Tibial nerve (tissue), 4 donors: ENCODE results near the gene TMEM255B. TPM values are rescaled to one million over a fixed set of nuclear protein-coding genes. Genes with fewer than 3 reads are reported as not detected.

ENCODE experiments used
- DNase-seq, 2 donors: peaks; one replicate each; pipeline ENCODE4 v3.0.0-alpha.2; 2019; ENCODE audit warnings: low spot score in 2 of 2
- H3K27ac ChIP-seq, 4 donors: fragments of 200-600 bp; sonication (generic) in 3 of 4; one replicate each; pipeline ENCODE4 v1.5.1; 2017 to 2019; ENCODE audit warnings: mild to moderate bottlenecking in 1 of 4
- H3K27me3 ChIP-seq, 2 donors: fragments of 200-600 bp; sonication (generic) in 1 of 2; one replicate each; pipeline versions ENCODE4 v1.5.1 to v1.6.0; 2017 to 2019
- H3K36me3 ChIP-seq, 3 donors: fragments of 200-600 bp; sonication (generic); one replicate each; pipeline ENCODE4 v1.5.1; 2018 to 2019
- H3K4me1 ChIP-seq, 4 donors: fragments of 200-600 bp; sonication (generic) in 3 of 4; one replicate each; pipeline ENCODE4 v1.5.1; 2017 to 2019
- H3K4me3 ChIP-seq, 4 donors: fragments of 200-600 bp; sonication (generic) in 3 of 4; one replicate each; pipeline ENCODE4 v1.5.1; 2017 to 2019; ENCODE audit warnings: mild to moderate bottlenecking in 1 of 4, moderate library complexity in 1 of 4
- H3K9me3 ChIP-seq, 4 donors: fragments of 200-600 bp; sonication (generic) in 3 of 4; one replicate each; pipeline ENCODE4 v1.5.1; 2017 to 2019
- EP300 ChIP-seq, 2 donors: sonication (generic); formaldehyde crosslinking; IDR thresholded peaks; one replicate each; pipeline ENCODE4 v1.6.1; 2017; ENCODE audit warnings: antibody characterized with exemption in 2 of 2, mild to moderate bottlenecking in 1 of 2
- POLR2A ChIP-seq, 2 donors: fragments of 450-650 bp; IDR thresholded peaks; one replicate each; pipeline ENCODE4 v1.6.1; 2017; ENCODE audit warnings: antibody characterized with exemption in 2 of 2, mild to moderate bottlenecking in 2 of 2, moderate library complexity in 2 of 2
- WGBS, 2 donors: methylation state at CpG; one replicate each; pipeline ENCODE4 v1.1.5; 2018; 5-methylcytosine and 5-hydroxymethylcytosine counted together
- total RNA-seq, 4 donors: library from RNA; depleted of rRNA; stranded (reverse); fragments of >200 nt; gene quantifications; one replicate each; pipeline ENCODE4 v1.1.0, GENCODE V29; 2016
- TF ChIP-seq, protein P1 (sequence below), 5 experiments: fragments of 200-600 bp in 3 of 5; fragments of 450-650 bp in 2 of 5; sonication (generic) in 3 of 5; IDR thresholded peaks; one replicate each; pipeline ENCODE4 v1.5.1; 2016 to 2019; ENCODE audit warnings: antibody characterized with exemption in 5 of 5, mild to moderate bottlenecking in 3 of 5, moderate library complexity in 2 of 5

TMEM255B gene
- total RNA-seq, 4 donors from 2014 or later: 3.3 to 21.6 (median 10.9) TPM

DNA sequence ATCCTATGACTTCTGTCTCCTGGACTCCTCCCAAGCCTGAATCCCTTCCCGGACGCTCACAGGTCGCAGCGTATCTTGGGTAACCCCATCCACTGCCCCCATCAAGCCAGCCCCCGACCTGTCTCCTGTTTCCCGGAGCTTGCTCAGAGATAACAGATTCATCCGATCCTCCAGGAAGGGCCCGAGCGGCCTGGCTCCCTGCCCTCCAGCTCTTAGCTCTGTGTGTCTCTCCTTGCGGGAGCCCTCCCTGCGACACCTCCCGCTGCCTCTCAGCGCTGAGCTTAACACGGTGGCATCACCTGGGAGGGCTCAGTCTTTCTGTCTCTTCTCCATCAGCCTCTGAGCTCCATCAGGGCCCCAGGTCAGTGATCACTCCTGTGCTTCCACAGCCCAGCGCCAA is 4.3 kb upstream of the TMEM255B start:
- Histone ChIP-seq H3K36me3 (no peaks in the 10 kb centered on the region), H3K4me1 (peaks cover 0 to 13% (median 4%) of the 10 kb centered on the region in 4 donors), H3K27me3 (no peaks in the 10 kb centered on the region), H3K4me3 (no peak overlapping the region), H3K27ac (no peak overlapping the region), H3K9me3 (no peaks in the 10 kb centered on the region)
- WGBS, 2 donors: 88 to 90% methylated on average over 15 of the region's 15 CpGs
- no peak for TF ChIP-seq EP300 (IDR thresholded peaks at IDR 0.05)
- TF ChIP-seq, protein P1, sequence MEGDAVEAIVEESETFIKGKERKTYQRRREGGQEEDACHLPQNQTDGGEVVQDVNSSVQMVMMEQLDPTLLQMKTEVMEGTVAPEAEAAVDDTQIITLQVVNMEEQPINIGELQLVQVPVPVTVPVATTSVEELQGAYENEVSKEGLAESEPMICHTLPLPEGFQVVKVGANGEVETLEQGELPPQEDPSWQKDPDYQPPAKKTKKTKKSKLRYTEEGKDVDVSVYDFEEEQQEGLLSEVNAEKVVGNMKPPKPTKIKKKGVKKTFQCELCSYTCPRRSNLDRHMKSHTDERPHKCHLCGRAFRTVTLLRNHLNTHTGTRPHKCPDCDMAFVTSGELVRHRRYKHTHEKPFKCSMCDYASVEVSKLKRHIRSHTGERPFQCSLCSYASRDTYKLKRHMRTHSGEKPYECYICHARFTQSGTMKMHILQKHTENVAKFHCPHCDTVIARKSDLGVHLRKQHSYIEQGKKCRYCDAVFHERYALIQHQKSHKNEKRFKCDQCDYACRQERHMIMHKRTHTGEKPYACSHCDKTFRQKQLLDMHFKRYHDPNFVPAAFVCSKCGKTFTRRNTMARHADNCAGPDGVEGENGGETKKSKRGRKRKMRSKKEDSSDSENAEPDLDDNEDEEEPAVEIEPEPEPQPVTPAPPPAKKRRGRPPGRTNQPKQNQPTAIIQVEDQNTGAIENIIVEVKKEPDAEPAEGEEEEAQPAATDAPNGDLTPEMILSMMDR (IDR thresholded peaks at IDR 0.05): no peak
- no peak for TF ChIP-seq POLR2A (IDR thresholded peaks at IDR 0.05)
- no peak for DNase-seq

DNA sequence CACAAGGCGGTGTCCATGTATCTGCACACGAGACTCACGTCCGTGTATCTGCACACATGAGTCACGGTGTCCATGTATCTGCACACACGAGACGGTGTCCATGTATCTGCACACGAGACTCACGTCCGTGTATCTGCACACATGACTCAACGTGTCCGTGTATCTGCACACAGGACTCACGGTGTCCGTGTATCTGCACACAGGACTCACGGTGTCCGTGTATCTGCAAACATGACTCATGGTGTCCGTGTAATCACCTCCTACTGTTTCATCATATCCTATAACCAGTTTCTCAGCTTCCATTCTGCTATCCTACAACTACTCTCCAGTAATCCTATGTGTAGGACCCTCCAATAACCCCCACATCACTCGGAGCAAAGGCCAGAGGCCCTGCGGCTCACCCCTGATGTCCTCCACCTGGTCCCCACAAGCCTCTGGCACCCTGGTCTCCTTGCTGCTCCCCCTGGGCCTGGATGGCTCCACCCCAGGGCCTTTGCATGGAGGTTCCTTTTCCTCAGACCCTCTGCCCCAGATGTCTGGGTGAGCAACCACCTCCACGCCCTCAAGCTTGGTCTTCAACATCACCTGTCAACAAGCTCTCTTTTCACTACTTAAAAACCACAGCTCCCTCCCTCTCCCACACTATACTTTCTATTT is 2.5 kb upstream of the TMEM255B start:
- H3K4me3 ChIP-seq: no peak overlapping the region
- H3K27ac ChIP-seq: no peak overlapping the region
- H3K36me3 ChIP-seq: no peaks in the 10 kb centered on the region
- H3K9me3 ChIP-seq: no peaks in the 10 kb centered on the region
- peaks cover 0 to 10% of the 10 kb centered on the region in 2 donors for H3K27me3 ChIP-seq
- WGBS, 2 donors: 89% methylated on average over 20 of the region's 20 CpGs
- peaks cover 0 to 21% (median 6%) of the 10 kb centered on the region in 4 donors for H3K4me1 ChIP-seq
- DNase-seq: no peak
- TF ChIP-seq, protein P1 (IDR thresholded peaks at IDR 0.05): no peak
- no peak for TF ChIP-seq POLR2A (IDR thresholded peaks at IDR 0.05)
- TF ChIP-seq EP300 (IDR thresholded peaks at IDR 0.05): no peak

DNA sequence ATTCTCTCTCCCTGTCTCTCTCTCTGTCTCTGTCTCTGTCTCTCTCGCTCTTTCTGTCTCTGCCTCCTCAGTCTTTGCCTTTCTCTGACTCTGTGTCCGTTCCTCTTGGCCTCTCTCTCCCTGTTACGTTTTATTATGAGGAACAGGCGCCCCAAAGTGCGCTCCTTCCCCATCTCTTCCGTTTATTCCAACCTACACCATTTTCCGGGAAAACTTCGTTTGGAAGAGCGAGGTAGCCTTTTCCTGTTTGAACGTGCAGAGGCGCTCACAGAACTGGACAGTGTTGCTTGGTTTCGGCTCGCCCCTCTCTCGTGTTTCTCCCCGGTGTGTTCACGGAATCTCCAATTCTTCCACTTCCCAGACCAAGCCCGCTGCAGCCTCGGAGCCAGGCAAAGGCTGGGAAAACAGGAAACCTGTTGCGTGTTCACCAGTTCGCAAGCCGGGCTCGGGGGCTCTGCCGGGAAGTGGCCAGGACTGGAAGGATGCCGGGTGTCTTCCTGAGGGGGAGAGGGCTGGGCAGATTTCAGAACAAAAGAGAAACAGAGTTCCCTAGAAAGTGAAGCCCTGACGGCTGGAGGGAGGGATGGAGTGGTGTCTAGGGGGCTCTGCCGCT is 605 bp downstream of the TMEM255B start:
- peaks cover 0 to 19% of the 10 kb centered on the region in 2 donors for H3K27me3 ChIP-seq
- WGBS, 2 donors: 0 to 2% methylated on average over 26 of the region's 26 CpGs
- DNase-seq: peak in 1 of 2 donors; percentile 29
- TF ChIP-seq POLR2A (IDR thresholded peaks at IDR 0.05): no peak
- peak in 1 of 2 donors; percentile 17 for TF ChIP-seq EP300 (IDR thresholded peaks at IDR 0.05)
- TF ChIP-seq, protein P1 (IDR thresholded peaks at IDR 0.05): no peak
- no peaks in the 10 kb centered on the region for H3K9me3 ChIP-seq
- no peaks in the 10 kb centered on the region for H3K36me3 ChIP-seq
- peak overlapping the region; percentile 64 to 92 (median 78) for H3K27ac ChIP-seq
- H3K4me1 ChIP-seq: peaks cover 0 to 21% (median 6%) of the 10 kb centered on the region in 4 donors
- H3K4me3 ChIP-seq: peak overlapping the region; percentile 62 to 76 (median 72)

DNA sequence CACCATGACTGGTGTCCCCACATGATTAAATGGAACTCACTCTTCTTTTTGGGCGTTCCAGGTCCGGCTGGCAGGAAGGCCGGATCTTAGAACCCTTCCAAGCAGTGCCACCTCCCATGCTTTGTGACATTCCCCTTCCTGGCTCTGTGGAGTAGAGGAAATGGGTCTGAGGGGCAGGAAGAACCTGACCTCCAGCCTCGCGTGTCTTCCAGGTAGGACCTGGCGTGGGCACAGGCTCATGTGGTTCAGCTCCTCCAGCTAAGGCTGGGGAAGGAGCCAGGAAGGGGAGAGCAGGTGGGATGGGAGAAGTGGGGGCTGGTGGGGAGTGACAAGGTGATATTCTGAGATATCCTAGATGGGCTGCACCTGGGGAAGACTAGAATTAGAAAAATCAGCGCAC is 2.1 kb downstream of the TMEM255B start:
- Histone ChIP-seq H3K4me1 (peaks cover 0 to 28% (median 6%) of the 10 kb centered on the region in 4 donors), H3K9me3 (no peaks in the 10 kb centered on the region), H3K27ac (no peak overlapping the region), H3K36me3 (no peaks in the 10 kb centered on the region), H3K4me3 (no peak overlapping the region), H3K27me3 (peaks cover 0 to 19% of the 10 kb centered on the region in 2 donors)
- TF ChIP-seq, protein P1 (IDR thresholded peaks at IDR 0.05): no peak
- TF ChIP-seq EP300 (IDR thresholded peaks at IDR 0.05) (no peak), POLR2A (IDR thresholded peaks at IDR 0.05) (no peak)
- no peak for DNase-seq
- 83 to 84% methylated on average over 7 of the region's 7 CpGs for WGBS, 2 donors

DNA sequence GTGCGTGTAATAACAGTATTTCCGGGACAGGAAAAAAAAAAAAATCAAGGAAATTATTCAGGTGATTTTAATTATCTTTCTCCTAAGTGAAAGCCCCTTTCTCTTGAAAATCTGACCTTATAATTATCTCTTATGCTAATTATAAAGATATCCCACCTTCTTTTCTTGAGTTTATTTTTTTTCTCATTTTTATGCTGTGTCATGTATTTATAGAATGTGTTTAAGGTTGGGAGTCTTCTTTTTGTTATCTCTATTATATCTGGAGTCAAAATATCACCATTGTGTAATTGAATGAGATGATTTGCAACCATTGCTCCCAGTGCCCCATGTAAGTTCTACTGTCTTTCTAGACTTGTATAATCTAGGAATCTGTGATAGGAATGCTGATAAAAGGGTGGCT is 3.0 kb downstream of the TMEM255B start:
- Histone ChIP-seq H3K4me1 (peaks cover 0 to 28% (median 6%) of the 10 kb centered on the region in 4 donors), H3K4me3 (no peak overlapping the region), H3K27ac (no peak overlapping the region), H3K36me3 (no peaks in the 10 kb centered on the region), H3K27me3 (peaks cover 0 to 19% of the 10 kb centered on the region in 2 donors), H3K9me3 (no peaks in the 10 kb centered on the region)
- WGBS, 2 donors: 67 to 89% methylated on average over 2 of the region's 2 CpGs
- DNase-seq: no peak
- TF ChIP-seq, protein P1 (IDR thresholded peaks at IDR 0.05): no peak
- TF ChIP-seq POLR2A (IDR thresholded peaks at IDR 0.05) (no peak), EP300 (IDR thresholded peaks at IDR 0.05) (no peak)
